Measurements from ENCODE around the gene DNM3. TPM values are rescaled to one million over a fixed set of nuclear protein-coding genes. Genes with fewer than 3 reads are reported as not detected.

DNM3 gene
- total RNA-seq, 2 donors from 2014 or later: 4.7 to 4.9 TPM

DNA sequence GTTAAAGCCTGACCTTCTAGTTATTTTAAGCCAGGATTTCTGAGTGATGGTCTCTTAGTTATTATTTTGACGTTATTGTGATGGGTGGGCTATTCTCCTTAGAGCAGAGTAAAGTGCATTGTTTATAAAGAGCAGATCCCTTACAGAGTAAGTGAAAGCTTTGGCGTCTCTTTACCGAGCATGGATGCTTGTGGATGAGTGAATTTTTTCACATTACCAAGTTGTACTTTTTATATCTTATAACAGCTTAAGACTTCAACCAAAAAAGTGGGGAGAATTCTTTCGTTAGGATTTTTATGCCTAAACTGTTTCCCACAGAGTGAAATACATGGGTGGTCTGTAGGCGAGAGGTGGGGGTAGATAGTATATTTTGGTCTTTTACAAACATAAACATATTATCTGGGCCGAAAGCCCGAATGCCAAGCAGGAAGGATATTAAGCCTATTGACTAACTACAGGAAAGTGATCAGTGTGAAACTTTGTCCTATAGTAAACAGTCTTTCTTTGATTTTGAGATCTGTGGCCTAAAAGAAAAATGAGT lies 300.1 kb downstream of the DNM3 start:
- intact Hi-C loops (cut with DNase I): no loop called here

DNA sequence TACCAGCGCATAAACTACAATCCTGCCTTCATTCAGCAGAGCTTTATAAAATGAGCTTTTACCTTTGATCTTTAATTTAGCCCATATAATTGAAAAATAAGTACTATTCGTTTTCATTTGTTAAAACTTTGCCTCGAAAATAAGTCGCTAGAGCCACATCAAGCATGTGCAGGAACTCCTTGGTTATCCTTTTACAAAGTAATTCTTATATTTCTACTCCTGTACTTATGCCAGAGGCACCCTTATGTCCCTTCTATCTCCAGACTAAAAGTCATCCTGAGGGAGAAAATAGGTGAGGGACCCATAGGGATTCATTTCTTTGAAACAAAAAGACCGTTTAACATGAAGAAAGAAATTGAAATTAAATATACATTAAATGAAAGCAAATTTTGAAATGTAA lies 301.0 kb downstream of the DNM3 start:
- DNase-seq (ENCODE audit: low spot score): no peak
- intact Hi-C loops (cut with DNase I): loop anchor here in 1 of 2 donors (2.0 kb wide), 1 partner anchor 256 kb away; no protein-coding TSS in a partner anchor

More for the DNA sequence above, 300.1 kb downstream of the DNM3 start:
- DNase-seq (ENCODE audit: low spot score): no peak

DNA sequence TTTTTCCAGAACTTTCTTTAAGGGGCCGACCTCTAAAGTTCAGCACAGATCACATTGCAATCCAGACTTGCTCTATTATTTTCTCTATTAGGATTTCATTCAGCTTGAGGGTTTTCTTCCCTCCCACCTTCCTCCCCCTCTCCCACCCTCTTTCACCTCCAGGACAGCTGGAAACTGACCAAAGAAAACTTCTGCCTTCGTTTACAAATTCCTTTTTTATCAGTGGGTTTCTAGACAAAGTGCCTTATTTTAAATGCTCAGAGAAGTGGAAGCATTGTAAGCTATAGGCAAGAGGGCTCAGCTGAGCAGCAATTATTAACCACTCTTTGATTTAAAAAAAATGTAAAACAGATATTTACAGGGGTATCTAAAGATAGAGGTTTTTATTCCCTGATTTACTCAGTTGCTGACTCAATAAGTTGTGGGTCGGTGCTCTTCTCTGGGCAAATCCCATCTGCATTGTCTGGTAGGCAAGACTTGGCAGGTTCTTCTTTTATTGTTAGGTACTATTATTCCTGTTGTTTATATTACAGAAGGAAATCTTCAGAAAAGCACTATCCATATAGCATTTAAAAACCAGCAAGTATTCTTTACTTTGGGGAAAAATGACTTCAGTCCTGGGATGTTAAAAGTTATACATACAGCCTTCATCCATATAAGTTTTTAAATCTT lies 302.2 kb downstream of the DNM3 start:
- DNase-seq (ENCODE audit: low spot score): no peak
- intact Hi-C loops (cut with DNase I): loop anchor here in 1 of 2 donors (2.0 kb wide), 1 partner anchor 255 kb away; no protein-coding TSS in a partner anchor

DNA sequence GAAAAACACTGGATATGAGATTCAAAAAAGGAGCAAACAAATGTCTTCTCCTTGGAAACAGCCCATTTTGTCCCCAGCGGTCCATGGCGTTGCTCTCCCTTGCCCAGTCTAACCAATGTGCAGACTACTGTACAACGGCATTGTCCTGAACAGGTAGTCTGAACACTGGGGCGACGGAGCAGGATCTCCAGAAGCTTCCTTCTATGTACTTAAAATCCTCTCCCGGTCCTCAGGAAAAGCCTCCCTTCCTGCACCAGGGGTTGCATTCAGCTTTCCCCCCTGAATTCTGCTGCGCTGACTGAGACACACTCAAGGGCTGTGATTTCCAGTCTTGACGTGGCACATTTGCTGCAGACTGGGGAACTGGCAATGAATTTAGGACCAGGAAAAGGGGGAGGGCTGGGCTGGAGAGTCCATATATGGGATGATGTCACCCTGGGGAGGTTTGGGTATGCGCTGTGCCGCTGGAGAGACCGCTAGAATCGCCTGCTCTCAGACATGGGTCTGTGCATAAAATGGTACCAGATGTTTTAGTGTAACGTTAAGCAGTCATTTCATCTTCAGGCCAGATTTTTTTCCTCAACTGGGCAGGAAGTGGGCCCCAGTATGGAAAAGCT lies 303.3 kb downstream of the DNM3 start:
- peak; percentile 91 for DNase-seq (ENCODE audit: low spot score)
- intact Hi-C loops (cut with DNase I): no loop called here

DNA sequence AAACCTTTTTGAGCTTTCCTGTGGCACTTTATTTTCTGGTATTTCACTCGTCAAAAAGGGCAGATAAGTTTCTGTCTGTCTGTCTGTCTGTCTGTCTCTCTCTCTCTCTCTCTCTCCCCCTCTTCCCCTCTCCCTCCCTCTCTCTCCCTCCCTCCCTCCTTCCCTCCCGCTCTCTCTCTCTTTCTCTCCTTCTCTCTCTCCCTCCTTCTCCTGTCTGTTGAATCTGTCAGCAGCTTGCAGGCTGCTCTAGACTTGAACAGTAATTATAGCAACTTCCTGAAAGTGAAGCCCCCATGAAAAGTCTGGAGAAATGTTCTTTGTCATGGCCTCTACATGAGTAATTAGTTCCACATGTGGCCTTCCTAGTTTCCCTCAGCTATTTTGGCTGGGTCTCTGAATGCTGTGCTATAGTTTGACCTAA lies 303.9 kb downstream of the DNM3 start:
- DNase-seq (ENCODE audit: low spot score): no peak
- intact Hi-C loops (cut with DNase I): no loop called here

DNA sequence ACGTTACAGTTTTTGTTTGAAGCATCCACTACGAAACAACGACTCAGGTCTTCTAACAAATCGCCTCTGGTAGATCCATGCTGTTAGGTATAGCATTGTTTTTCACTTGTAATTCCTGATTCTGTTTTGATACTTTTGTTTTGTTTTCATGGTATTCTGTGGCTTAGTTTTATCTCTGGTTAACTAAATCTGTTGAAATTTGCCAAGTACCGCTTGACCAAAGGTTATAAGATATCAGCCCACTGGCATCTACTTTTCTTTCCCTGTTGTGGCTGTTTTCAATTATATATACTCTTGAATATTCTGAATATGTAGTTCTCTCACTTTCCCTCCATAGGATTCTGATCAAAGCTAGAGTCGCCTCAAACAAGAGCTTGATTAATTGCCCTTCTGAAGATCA lies 304.4 kb downstream of the DNM3 start:
- DNase-seq (ENCODE audit: low spot score): no peak
- intact Hi-C loops (cut with DNase I): no loop called here

DNA sequence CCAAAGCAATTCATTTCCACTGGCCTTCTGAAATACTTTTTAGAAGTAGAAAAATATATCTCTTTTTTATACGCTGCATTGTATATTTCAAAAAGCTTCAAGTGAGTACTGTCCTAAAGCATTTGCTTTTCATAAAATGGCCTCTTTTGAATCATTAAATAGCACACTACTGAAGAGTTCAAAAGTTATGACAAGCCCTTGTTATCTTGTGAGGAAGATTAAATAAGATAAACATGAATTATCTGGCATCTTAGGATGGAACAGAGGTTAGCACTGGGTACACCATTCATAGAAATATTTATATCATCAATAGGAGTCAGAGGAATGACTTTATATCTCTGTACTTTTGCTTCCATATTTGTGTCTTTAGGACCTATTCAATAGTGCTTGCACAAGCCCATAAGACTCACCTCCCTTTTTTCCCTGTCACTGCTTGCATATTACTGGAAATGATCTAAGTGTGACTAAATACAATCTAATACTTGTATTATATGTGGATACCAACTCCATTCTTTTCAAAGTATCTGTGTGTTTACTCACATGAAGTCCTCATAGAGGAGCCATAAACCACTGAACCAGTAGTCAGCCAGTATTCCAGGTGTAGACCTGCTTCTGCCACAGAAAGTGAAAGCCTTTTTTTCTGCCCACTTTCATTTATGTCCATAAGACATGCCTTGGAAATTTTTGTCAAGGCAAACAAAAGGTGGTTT lies 305.0 kb downstream of the DNM3 start:
- no peak for DNase-seq (ENCODE audit: low spot score)
- intact Hi-C loops (cut with DNase I): no loop called here

DNA sequence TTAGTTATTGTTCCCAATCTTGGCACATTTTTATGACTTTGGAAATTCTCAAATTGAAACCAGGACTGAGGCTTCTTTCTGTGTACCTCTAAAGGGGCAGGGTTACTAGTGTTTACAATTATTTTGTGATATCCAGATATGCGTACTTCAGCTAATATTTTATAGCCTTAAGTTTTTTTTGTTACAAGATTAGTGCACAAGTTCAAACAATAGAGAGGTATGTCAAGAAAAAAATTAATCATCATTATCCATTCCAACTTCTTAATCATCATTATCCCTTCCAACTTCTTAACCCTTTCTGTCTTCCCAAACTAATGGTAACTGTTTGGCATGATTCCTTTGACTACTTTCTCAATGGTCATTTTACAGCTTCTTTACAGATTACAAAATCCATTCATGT lies 306.2 kb downstream of the DNM3 start:
- intact Hi-C loops (cut with DNase I): no loop called here
- no peak for DNase-seq (ENCODE audit: low spot score)

DNA sequence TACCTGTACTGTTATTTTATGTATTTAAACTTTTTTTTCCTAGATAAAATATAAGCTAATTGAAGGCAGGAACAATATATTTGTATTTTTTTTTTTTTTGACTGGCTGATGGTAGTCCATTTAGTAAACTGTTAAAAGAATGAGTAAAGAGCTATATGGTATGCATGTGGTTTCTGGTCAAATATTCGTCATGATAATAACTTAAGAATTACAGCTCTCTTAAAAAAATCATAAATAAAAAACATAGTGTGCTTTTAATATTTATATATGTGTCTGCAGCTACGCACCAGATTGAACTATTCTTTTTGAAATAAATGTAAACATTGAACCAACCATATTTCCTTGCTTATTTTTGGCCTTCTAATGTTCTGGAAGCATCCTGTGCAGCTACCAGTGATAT lies 306.9 kb downstream of the DNM3 start:
- intact Hi-C loops (cut with DNase I): no loop called here
- DNase-seq (ENCODE audit: low spot score): no peak

DNA sequence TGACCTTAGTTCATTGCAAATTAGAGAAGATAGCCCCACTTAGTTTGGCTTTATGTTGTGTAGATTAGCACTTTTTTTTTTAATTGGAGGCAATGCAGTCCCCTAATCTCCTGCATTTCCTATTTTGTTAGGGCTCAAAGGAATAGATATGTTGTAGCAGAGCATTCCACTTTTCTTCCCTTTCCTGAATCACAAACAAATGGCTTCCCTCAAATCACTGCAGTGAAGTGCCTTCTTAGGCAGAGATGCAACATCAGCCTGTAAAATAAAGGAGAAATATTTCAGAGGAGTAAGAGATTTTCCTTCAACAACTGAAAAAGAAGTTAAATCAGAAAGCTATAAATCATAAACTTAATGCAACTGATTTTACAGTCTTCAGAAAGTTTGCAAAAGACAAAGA lies 307.4 kb downstream of the DNM3 start:
- no peak for DNase-seq (ENCODE audit: low spot score)
- intact Hi-C loops (cut with DNase I): no loop called here

DNA sequence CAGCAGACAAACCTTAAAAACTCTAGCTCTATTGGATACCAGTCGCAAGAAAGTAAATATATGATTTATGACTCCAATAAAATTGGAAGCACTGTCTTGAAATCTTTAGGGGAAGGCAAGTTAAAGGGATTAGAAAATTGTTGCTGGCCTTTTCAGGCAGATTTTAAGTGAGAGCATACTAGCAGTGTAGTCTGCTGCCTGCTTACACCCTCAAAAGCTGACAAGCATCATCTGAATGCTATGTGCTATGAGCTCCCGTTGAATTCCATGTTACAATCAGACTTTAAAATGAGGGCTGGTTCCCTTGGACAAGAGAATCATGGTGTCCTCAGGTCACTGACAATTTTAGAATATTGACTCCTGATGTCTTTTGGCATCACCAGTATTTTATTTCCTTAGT lies 308.0 kb downstream of the DNM3 start:
- intact Hi-C loops (cut with DNase I): no loop called here
- DNase-seq (ENCODE audit: low spot score): no peak

DNA sequence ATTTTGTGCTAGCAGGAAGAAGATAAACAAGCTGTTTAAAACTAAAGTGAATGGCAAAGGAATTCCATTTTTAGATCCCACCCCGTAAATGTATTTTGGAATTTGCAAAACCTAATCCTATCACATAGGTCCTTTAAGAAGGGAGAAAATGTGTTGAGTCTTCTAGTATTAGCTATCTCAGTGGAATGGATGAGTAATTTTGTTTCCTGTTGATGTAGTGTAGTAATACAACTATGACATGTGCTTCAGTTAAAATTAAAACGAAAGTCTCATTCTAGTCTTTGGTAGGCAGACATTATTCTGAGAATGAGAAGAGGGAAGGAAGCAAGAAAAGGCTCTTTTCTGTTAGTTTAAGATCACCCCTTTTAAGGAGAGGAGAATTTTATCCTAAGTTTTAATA lies 313.3 kb downstream of the DNM3 start:
- no peak for DNase-seq (ENCODE audit: low spot score)
- intact Hi-C loops (cut with DNase I): loop anchor here in 1 of 2 donors (1.0 kb wide), 1 partner anchor 20 kb away; no protein-coding TSS in a partner anchor

DNA sequence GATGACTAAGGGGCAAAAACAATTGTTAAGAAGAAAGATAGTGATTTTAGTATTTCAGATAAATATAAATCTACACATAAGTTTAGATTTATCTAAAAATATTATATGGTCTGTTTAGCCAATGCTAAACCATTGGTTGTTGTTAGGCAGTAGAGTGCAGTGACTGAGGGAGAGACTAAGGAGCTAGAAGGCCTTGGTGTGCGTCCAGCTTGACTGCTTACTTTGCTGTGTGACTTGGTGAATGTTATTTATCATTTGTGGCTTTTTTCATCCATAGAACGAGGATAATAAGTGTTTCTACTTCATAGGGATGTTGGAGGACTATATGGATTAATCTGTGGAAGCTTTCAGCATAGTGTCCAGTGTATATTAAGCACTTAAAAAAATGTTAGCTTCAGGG lies 314.5 kb downstream of the DNM3 start:
- DNase-seq (ENCODE audit: low spot score): no peak
- intact Hi-C loops (cut with DNase I): no loop called here

DNA sequence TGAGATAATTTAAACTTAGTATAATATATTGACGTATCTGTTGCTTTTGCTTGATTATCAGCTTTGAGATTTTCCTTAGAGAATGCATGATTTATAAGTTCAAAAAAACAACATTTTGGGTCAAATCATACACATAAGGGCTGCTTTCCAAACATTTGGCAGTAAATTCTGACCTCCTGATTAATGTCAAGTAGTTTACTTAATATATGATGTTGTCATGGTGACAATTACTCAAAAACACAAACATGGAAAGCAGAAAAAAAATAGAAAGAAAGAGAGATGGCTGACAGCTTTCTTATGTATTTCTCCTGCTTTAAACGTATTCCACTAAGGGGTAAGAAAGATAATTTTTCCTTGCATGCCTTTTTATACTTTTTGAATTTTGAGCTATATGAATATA lies 320.9 kb downstream of the DNM3 start:
- intact Hi-C loops (cut with DNase I): no loop called here
- DNase-seq (ENCODE audit: low spot score): no peak

DNA sequence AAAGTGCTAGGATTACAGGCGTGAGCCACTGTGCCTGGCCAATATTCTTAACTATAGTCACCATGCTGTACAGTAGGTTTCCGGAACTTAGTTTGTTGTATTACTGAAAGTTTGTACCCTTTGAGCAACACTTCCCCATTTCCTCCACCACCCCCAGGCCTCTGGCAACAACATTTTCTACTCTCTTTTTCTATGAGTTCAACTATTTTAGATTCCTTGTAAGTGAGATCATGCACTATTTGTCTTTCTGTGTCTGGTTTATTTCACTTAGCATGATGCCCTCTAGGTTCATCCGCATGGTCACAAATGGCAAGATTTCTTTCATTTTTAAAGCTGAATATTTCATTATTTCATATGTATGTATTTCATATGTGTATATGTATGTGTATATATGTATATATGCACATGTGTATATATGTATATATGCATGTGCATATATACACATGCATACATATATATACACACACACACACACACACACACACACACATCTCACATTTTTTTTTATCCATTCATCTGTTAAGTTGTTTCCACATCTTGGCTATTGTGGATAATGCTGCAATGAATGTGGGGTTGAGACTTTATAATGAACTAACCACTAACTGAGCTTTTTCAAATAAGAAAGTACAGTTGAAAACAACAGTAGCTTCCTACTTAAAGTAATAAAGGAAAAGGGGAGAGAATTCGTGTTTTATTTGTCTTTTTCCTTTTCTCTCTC lies 322.4 kb downstream of the DNM3 start:
- intact Hi-C loops (cut with DNase I): no loop called here
- DNase-seq (ENCODE audit: low spot score): no peak

DNA sequence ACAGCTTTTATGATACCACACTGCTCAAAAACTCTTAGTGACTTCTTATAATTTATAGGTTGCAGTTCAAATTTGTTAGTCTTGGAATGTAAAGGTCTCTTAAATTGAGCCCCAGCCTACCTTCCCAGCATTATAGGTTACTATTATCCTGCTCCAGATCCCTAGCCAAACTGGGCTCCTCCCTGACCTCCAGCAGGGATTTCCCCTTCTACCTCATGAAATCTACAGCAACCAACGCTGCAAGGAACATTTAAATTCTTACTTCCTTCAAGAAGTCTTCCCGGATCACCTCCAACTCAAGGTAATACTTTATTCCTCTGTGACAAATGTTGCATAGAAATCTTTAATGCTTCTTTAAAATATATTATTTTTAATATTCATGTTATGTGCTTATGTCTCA lies 324.1 kb downstream of the DNM3 start:
- intact Hi-C loops (cut with DNase I): no loop called here
- DNase-seq (ENCODE audit: low spot score): no peak

DNA sequence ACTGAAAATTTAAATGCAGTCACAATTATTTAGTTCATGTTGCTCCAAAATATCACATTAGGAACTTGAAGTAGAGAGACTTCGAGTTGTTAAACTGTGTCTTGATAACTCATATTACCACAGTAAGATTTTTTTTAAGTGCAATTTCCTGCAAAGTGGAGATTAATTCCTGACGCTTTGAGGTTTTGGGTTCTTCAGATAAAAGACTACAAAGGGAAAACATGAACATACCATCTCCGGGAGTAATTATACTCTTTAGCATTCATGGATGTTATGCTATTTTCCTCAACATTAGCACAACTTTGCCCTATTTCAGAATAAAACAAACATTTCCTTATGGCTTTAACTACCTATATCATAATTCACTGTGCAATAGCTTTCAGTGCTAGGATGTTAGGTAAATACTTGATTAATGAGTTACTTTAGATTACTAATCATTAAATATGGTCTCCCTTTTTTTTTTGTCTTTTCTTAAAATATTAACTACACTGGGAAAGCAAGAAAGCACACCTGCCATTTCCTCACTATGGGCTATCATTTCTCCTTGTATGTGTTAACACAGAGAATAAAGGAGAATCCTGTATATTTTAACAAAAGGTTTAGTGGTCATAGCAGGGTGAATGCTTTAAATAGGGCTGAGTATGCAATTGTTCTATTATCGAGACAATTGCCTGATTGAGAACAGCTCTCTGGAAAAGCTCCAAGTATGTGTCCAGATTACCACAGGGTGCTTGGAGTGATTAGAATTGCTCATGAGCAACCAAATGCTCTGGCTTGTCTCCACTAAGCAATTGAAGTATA lies 326.7 kb downstream of the DNM3 start:
- no peak for DNase-seq (ENCODE audit: low spot score)
- intact Hi-C loops (cut with DNase I): no loop called here

DNA sequence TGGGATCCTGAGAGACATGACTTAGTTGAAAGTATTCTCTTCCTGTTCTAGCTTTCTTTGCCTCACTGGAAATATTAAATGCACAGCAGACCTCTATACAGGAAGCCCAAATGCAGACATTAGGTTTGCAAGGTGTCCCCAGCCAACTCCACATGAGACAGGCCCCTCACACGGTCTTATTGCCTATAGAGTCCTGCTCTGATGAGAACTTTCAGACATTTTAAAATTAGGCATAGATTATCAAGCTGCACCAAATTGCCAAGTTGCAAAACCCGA lies 327.2 kb downstream of the DNM3 start:
- intact Hi-C loops (cut with DNase I): no loop called here
- no peak for DNase-seq (ENCODE audit: low spot score)

DNA sequence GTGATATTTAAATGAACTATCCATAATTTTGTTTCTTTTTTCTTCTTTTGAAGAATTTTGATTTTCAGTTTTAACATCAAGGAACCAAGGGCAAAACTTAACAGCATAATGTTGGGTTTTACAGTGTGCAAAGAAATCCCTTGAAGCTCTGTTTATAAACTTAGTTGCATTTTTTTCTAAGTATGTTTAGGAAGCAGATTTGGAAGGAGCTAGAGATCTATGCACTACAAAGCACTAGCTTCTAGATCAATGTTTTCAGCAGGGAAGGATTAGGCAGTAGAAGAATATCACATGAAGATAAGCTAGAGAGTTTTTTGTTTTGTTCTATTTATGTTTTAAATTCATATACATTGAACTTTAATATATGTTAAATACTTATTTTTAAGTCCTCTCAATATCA lies 328.5 kb downstream of the DNM3 start:
- intact Hi-C loops (cut with DNase I): no loop called here
- no peak for DNase-seq (ENCODE audit: low spot score)
